SK-N-SH (cell line): ENCODE results near the gene SYTL5. TPM values are rescaled to one million over a fixed set of nuclear protein-coding genes. Genes with fewer than 3 reads are reported as not detected.

ENCODE experiments used
- CTCF ChIA-PET: fragments of 300-600, 350-600 bp; formaldehyde crosslinking; extraction: SDS; loops from one replicate; lab custom pipeline; 2021; lab: Yijun Ruan, JAX
- POLR2A ChIA-PET: fragments of 350-600 bp; sonication (Branson Sonifier 250); formaldehyde crosslinking; extraction: SDS; loops from one replicate; lab custom pipeline; 2020; ENCODE audit warnings: antibody characterized with exemption, inconsistent platforms; lab: Yijun Ruan, JAX
- DNase-seq: peaks from one replicate; pipeline ENCODE4 v3.0.0; 2012
- H2AFZ ChIP-seq: fragments of 200-600 bp; sonication (generic); 2 replicates; pipeline ENCODE4 v1.8.1; 2016; ENCODE audit warnings: antibody characterized with exemption, mild to moderate bottlenecking, low read depth
- H3F3A ChIP-seq: fragments of 200-600 bp; sonication (generic); replicated peaks from 2 replicates; pipeline ENCODE3; 2016; ENCODE audit warnings: antibody characterized with exemption, mild to moderate bottlenecking; ENCODE audit not compliant: insufficient read depth
- H3K27ac ChIP-seq, 2 experiments: fragments of 200-500 bp in 1 of 2; fragments of 200-600 bp in 1 of 2; sonication (Bioruptor generic) in 1 of 2; sonication (generic), shearing (Covaris generic) in 1 of 2; 2 replicates each; pipeline versions ENCODE4 v1.5.1 to v1.6.1; 2014 to 2016; ENCODE audit warnings: low read depth in 2 of 2, inconsistent platforms in 1 of 2, low read length in 1 of 2, mild to moderate bottlenecking in 1 of 2, mixed read lengths in 1 of 2
- H3K27me3 ChIP-seq: fragments of 200-600 bp; sonication (generic), shearing (Covaris generic); 2 replicates; pipeline ENCODE4 v1.6.1; 2016; ENCODE audit warnings: mixed run types; ENCODE audit not compliant: insufficient read depth
- H3K36me3 ChIP-seq, 2 experiments: fragments of 200-500 bp in 1 of 2; fragments of 200-600 bp in 1 of 2; sonication (Bioruptor generic) in 1 of 2; sonication (generic) in 1 of 2; replicated peaks in 1 of 2; 2 replicates each; pipeline versions ENCODE3 to v1.5.1; 2014 to 2016; ENCODE audit warnings: low read length in 1 of 2, mild to moderate bottlenecking in 1 of 2; ENCODE audit not compliant: insufficient read depth in 2 of 2, control insufficient read depth in 1 of 2
- H3K4me1 ChIP-seq, 2 experiments: fragments of 200-500 bp in 1 of 2; fragments of 200-600 bp in 1 of 2; sonication (Bioruptor generic) in 1 of 2; sonication (generic), shearing (Covaris generic) in 1 of 2; 2 replicates each; pipeline versions ENCODE4 v1.5.1 to v1.6.1; 2014 to 2016; ENCODE audit warnings: low read depth in 1 of 2, low read length in 1 of 2, mixed run types in 1 of 2; ENCODE audit not compliant: insufficient read depth in 2 of 2, control insufficient read depth in 1 of 2
- H3K4me2 ChIP-seq: fragments of 200-600 bp; sonication (generic), shearing (Covaris generic); 2 replicates; pipeline ENCODE4 v1.6.1; 2017; ENCODE audit warnings: mixed run types
- H3K4me3 ChIP-seq, 2 experiments: fragments of 200-500 bp in 1 of 2; fragments of 200-600 bp in 1 of 2; sonication (Bioruptor generic) in 1 of 2; sonication (generic), shearing (Covaris generic) in 1 of 2; 2 replicates each; pipeline versions ENCODE4 v1.5.1 to v1.8.1; 2014 to 2016; ENCODE audit warnings: low read depth in 2 of 2, inconsistent platforms in 1 of 2, low read length in 1 of 2, mild to moderate bottlenecking in 1 of 2, mixed read lengths in 1 of 2, moderate library complexity in 1 of 2
- H3K79me2 ChIP-seq: fragments of 200-600 bp; sonication (generic); 2 replicates; pipeline ENCODE4 v1.8.1; 2017; ENCODE audit warnings: mild to moderate bottlenecking; ENCODE audit not compliant: insufficient read depth
- H3K9ac ChIP-seq: fragments of 200-600 bp; sonication (generic); 2 replicates; pipeline ENCODE4 v1.6.1; 2017; ENCODE audit warnings: mixed run types
- H3K9me2 ChIP-seq: fragments of 200-600 bp; sonication (generic); 2 replicates; pipeline ENCODE4 v1.6.1; 2017; ENCODE audit warnings: mixed run types
- H3K9me3 ChIP-seq: fragments of 200-600 bp; sonication (generic); 2 replicates; pipeline ENCODE4 v1.6.1; 2017; ENCODE audit warnings: mixed run types, mild to moderate bottlenecking, moderate library complexity
- H4K20me1 ChIP-seq: fragments of 200-600 bp; sonication (generic); 2 replicates; pipeline ENCODE4 v1.6.1; 2017; ENCODE audit warnings: mild to moderate bottlenecking, mixed run types; ENCODE audit not compliant: insufficient read depth
- CHD2 ChIP-seq: fragments of 150-350 bp; IDR thresholded peaks from 2 replicates; pipeline ENCODE4 v1.6.1; 2018; ENCODE audit warnings: low read length; ENCODE audit not compliant: partially characterized antibody
- ELF1 ChIP-seq: IDR thresholded peaks from 2 replicates; pipeline ENCODE4 v1.4.0; 2012
- EP300 ChIP-seq, 2 experiments: IDR thresholded peaks; 2 replicates each; pipeline versions ENCODE4 v1.4.0 to v1.6.1; 2012; ENCODE audit warnings: borderline replicate concordance in 1 of 2, low read depth in 1 of 2, low read length in 1 of 2
- EZH2phosphoT487 ChIP-seq: fragments of 200-600 bp; sonication (generic); IDR thresholded peaks from 2 replicates; pipeline ENCODE4 v1.6.1; 2017; ENCODE audit warnings: low read depth, mixed run types, mild to moderate bottlenecking, antibody characterized with exemption, moderate library complexity, borderline replicate concordance
- FOSL2 ChIP-seq: IDR thresholded peaks from 2 replicates; pipeline ENCODE4 v1.4.0; 2012; ENCODE audit warnings: low read depth, mild to moderate bottlenecking, moderate library complexity, borderline replicate concordance
- FOXJ3 ChIP-seq: sonication (generic); formaldehyde crosslinking; IDR thresholded peaks from 2 replicates; pipeline ENCODE4 v1.5.1; 2020; ENCODE audit warnings: mild to moderate bottlenecking, missing genetic modification reagents
- GATA2 ChIP-seq: sonication (generic); formaldehyde crosslinking; IDR thresholded peaks from 2 replicates; pipeline ENCODE4 v1.5.0; 2020; ENCODE audit warnings: mild to moderate bottlenecking, missing genetic modification reagents
- JUND ChIP-seq: IDR thresholded peaks from 2 replicates; pipeline ENCODE4 v1.4.0; 2012
- MEF2A ChIP-seq: IDR thresholded peaks from 2 replicates; pipeline ENCODE4 v1.4.0; 2012; ENCODE audit warnings: low read depth, borderline replicate concordance
- MXI1 ChIP-seq: IDR thresholded peaks from 2 replicates; pipeline ENCODE4 v1.6.1; 2012; ENCODE audit warnings: mild to moderate bottlenecking, low read depth, low read length, improper control_type of control experiment
- NFIC ChIP-seq: IDR thresholded peaks from 2 replicates; pipeline ENCODE4 v1.4.0; 2012; ENCODE audit warnings: borderline replicate concordance
- NRF1 ChIP-seq: IDR thresholded peaks from 2 replicates; pipeline ENCODE4 v1.6.1; 2012; ENCODE audit warnings: low read depth, mild to moderate bottlenecking, low read length
- RAD21 ChIP-seq: IDR thresholded peaks from 2 replicates; pipeline ENCODE4 v1.6.1; 2012; ENCODE audit warnings: mild to moderate bottlenecking, low read length
- SMC3 ChIP-seq: IDR thresholded peaks from 2 replicates; pipeline ENCODE4 v1.6.1; 2012; ENCODE audit warnings: low read depth, low read length, improper control_type of control experiment
- TEAD4 ChIP-seq: IDR thresholded peaks from 2 replicates; pipeline ENCODE4 v1.4.0; 2012; ENCODE audit warnings: mild to moderate bottlenecking, borderline replicate concordance; ENCODE audit not compliant: insufficient read depth
- YY1 ChIP-seq: IDR thresholded peaks from 2 replicates; pipeline ENCODE4 v1.4.0; 2012; ENCODE audit warnings: low read depth, mild to moderate bottlenecking
- WGBS: methylation state at CpG from one replicate; pipeline ENCODE4 v1.1.6; 2017; ENCODE audit warnings: low lambda C conversion rate; 5-methylcytosine and 5-hydroxymethylcytosine counted together
- polyA plus RNA-seq, 3 experiments: library from polyadenylated mRNA; depleted of rRNA; stranded (reverse); fragments of >200 nt; gene quantifications; 2 replicates each; pipeline ENCODE4 v1.2.3, GENCODE V29; 2012
- TF ChIP-seq, protein P1 (sequence below): IDR thresholded peaks from 2 replicates; pipeline ENCODE4 v1.6.1; 2012; ENCODE audit warnings: mild to moderate bottlenecking, low read depth, low read length, moderate library complexity
- TF ChIP-seq, protein P2 (sequence below): fragments of 200-600 bp; sonication (generic); IDR thresholded peaks from 2 replicates; pipeline ENCODE4 v1.6.1; 2017; ENCODE audit warnings: antibody characterized with exemption, mild to moderate bottlenecking, moderate library complexity
- TF ChIP-seq, protein P3 (sequence below): IDR thresholded peaks from 2 replicates; pipeline ENCODE4 v1.4.0; 2012; ENCODE audit warnings: low read depth, borderline replicate concordance
- TF ChIP-seq, protein P4 (sequence below): IDR thresholded peaks from 2 replicates; pipeline ENCODE4 v1.4.0; 2012; ENCODE audit warnings: low read depth

SYTL5 gene
- polyA plus RNA-seq, 1 of the 3 experiments (the other 2 are of a cell fraction) = 0.74 TPM

DNA sequence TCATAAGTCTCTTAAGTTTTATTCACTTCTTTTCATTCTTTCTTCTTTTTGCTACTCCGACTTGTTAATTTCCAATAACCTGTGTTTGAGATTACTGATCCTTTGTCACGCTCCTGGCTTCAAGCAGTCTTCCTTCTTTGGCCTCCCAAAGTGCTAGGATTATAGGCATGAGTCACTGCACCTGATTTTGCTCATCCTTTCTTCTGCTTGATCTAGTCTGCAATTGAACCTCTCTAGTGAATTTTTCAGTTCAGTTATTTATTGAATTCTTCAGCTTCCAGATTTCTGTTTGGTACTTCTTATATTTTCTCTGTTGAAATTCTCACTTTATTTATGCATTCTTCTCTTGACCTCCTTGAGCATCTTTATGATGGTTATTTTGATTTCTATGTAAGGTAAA is 38.6 kb upstream of the SYTL5 start:
- H3K9me3 ChIP-seq = no peaks in the 10 kb centered on the region; the same call in 1 of the 2 replicates
- no peak overlapping the region for H2AFZ ChIP-seq
- DNase-seq = no peak
- H3K27me3 ChIP-seq = peaks cover 19% of the 10 kb centered on the region
- no peaks in the 10 kb centered on the region for H3K4me1 ChIP-seq
- TF ChIP-seq, protein P1, sequence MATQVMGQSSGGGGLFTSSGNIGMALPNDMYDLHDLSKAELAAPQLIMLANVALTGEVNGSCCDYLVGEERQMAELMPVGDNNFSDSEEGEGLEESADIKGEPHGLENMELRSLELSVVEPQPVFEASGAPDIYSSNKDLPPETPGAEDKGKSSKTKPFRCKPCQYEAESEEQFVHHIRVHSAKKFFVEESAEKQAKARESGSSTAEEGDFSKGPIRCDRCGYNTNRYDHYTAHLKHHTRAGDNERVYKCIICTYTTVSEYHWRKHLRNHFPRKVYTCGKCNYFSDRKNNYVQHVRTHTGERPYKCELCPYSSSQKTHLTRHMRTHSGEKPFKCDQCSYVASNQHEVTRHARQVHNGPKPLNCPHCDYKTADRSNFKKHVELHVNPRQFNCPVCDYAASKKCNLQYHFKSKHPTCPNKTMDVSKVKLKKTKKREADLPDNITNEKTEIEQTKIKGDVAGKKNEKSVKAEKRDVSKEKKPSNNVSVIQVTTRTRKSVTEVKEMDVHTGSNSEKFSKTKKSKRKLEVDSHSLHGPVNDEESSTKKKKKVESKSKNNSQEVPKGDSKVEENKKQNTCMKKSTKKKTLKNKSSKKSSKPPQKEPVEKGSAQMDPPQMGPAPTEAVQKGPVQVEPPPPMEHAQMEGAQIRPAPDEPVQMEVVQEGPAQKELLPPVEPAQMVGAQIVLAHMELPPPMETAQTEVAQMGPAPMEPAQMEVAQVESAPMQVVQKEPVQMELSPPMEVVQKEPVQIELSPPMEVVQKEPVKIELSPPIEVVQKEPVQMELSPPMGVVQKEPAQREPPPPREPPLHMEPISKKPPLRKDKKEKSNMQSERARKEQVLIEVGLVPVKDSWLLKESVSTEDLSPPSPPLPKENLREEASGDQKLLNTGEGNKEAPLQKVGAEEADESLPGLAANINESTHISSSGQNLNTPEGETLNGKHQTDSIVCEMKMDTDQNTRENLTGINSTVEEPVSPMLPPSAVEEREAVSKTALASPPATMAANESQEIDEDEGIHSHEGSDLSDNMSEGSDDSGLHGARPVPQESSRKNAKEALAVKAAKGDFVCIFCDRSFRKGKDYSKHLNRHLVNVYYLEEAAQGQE = no peak
- TF ChIP-seq MXI1 (no peak), TEAD4 (no peak), FOSL2 (no peak), ELF1 (no peak), GATA2 (no peak), CHD2 (no peak), NFIC (no peak), JUND (no peak), RAD21 (no peak), SMC3 (no peak), EP300 (IDR thresholded peaks at IDR 0.05; ENCODE audit: borderline replicate concordance in 1 of 2, low read depth in 1 of 2, low read length in 1 of 2) (no peak), YY1 (no peak), NRF1 (no peak), MEF2A (no peak), FOXJ3 (CRISPR knock-in tag) (no peak), EZH2phosphoT487 (no peak)
- TF ChIP-seq, protein P2, sequence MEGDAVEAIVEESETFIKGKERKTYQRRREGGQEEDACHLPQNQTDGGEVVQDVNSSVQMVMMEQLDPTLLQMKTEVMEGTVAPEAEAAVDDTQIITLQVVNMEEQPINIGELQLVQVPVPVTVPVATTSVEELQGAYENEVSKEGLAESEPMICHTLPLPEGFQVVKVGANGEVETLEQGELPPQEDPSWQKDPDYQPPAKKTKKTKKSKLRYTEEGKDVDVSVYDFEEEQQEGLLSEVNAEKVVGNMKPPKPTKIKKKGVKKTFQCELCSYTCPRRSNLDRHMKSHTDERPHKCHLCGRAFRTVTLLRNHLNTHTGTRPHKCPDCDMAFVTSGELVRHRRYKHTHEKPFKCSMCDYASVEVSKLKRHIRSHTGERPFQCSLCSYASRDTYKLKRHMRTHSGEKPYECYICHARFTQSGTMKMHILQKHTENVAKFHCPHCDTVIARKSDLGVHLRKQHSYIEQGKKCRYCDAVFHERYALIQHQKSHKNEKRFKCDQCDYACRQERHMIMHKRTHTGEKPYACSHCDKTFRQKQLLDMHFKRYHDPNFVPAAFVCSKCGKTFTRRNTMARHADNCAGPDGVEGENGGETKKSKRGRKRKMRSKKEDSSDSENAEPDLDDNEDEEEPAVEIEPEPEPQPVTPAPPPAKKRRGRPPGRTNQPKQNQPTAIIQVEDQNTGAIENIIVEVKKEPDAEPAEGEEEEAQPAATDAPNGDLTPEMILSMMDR = no peak
- TF ChIP-seq, protein P3, sequence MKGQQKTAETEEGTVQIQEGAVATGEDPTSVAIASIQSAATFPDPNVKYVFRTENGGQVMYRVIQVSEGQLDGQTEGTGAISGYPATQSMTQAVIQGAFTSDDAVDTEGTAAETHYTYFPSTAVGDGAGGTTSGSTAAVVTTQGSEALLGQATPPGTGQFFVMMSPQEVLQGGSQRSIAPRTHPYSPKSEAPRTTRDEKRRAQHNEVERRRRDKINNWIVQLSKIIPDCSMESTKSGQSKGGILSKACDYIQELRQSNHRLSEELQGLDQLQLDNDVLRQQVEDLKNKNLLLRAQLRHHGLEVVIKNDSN = no peak
- TF ChIP-seq, protein P4, sequence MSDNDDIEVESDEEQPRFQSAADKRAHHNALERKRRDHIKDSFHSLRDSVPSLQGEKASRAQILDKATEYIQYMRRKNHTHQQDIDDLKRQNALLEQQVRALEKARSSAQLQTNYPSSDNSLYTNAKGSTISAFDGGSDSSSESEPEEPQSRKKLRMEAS = no peak
- no peaks in the 10 kb centered on the region for H4K20me1 ChIP-seq
- WGBS = 9% methylated on average over 2 of the region's 2 CpGs
- ChIA-PET POLR2A (no interaction called here), CTCF (no interaction called here)
- no peaks in the 10 kb centered on the region for H3K9me2 ChIP-seq
- no peaks in the 10 kb centered on the region for H3K79me2 ChIP-seq
- no peak overlapping the region for H3K27ac ChIP-seq
- H3K36me3 ChIP-seq = no peaks in the 10 kb centered on the region
- no peak overlapping the region for H3K4me3 ChIP-seq
- H3F3A ChIP-seq = no peaks in the 10 kb centered on the region
- no peak overlapping the region for H3K4me2 ChIP-seq
- no peak overlapping the region for H3K9ac ChIP-seq
